ENCODE data around the gene MPPED2.

- TF ChIP-seq POLR2AphosphoS5 (IDR thresholded peaks at IDR 0.05; ENCODE audit: insufficient read depth, low read depth, low read length) (no peak), JUN (IDR thresholded peaks at IDR 0.05; ENCODE audit: borderline replicate concordance, insufficient read depth, insufficient read length, low read depth) (no peak), POLR2A (IDR thresholded peaks at IDR 0.05; ENCODE audit: low read depth, low read length) (no peak), FOS (IDR thresholded peaks at IDR 0.05; ENCODE audit: borderline replicate concordance, insufficient read depth, low read length) (no peak), GATA2 (IDR thresholded peaks at IDR 0.05; ENCODE audit: insufficient read depth, insufficient read length, low read depth, low read length) (no peak), EZH2 (IDR thresholded peaks at IDR 0.05; ENCODE audit: borderline replicate concordance, low read depth, low read length, severe bottlenecking) (no peak), MYC (IDR thresholded peaks at IDR 0.05; ENCODE audit: low read depth, low read length) (no peak)
- TF ChIP-seq, protein P1, sequence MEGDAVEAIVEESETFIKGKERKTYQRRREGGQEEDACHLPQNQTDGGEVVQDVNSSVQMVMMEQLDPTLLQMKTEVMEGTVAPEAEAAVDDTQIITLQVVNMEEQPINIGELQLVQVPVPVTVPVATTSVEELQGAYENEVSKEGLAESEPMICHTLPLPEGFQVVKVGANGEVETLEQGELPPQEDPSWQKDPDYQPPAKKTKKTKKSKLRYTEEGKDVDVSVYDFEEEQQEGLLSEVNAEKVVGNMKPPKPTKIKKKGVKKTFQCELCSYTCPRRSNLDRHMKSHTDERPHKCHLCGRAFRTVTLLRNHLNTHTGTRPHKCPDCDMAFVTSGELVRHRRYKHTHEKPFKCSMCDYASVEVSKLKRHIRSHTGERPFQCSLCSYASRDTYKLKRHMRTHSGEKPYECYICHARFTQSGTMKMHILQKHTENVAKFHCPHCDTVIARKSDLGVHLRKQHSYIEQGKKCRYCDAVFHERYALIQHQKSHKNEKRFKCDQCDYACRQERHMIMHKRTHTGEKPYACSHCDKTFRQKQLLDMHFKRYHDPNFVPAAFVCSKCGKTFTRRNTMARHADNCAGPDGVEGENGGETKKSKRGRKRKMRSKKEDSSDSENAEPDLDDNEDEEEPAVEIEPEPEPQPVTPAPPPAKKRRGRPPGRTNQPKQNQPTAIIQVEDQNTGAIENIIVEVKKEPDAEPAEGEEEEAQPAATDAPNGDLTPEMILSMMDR (IDR thresholded peaks at IDR 0.05; ENCODE audit: extremely low read depth in 1 of 2, insufficient read depth in 1 of 2, low read depth in 1 of 2, low read length in 2 of 2), result no peak
- TF ChIP-seq, protein P2, sequence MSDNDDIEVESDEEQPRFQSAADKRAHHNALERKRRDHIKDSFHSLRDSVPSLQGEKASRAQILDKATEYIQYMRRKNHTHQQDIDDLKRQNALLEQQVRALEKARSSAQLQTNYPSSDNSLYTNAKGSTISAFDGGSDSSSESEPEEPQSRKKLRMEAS (IDR thresholded peaks at IDR 0.05; ENCODE audit: insufficient read depth, insufficient read length), result no peak
Measured at GRCh38 chr11:30393012-30393411, 193.1 kb downstream of the MPPED2 start.
